Panc1 (cell line): ENCODE results near the gene CYP27A1. TPM values are rescaled to one million over a fixed set of nuclear protein-coding genes. Genes with fewer than 3 reads are reported as not detected.

Experiments
- ATAC-seq: fragments of 200-7000 bp; cut with Tn5 transposase; 2 replicates; pipeline ENCODE4 v1.9.1; 2020; ENCODE audit warnings: mild to moderate bottlenecking, moderate library complexity
- BruUV-seq: library from RNA; stranded (reverse); fragments of 400-500 nt; replicated peaks from 2 replicates; lab custom pipeline; 2021; lab: Mats Ljungman, UMichigan
- CTCF ChIA-PET: fragments of 300-600 bp; sonication (Branson Sonifier 250); formaldehyde crosslinking; loops from one replicate; lab custom pipeline; 2022; ENCODE audit warnings: antibody characterized with exemption; lab: Charles Lee
- POLR2A ChIA-PET: fragments of 300-600 bp; sonication (Branson Sonifier 250); formaldehyde crosslinking; loops from one replicate; lab custom pipeline; 2022; ENCODE audit warnings: antibody characterized with exemption; lab: Charles Lee
- DNase-seq: peaks from one replicate; pipeline ENCODE4 v3.0.0-alpha.2; 2010; ENCODE audit warnings: low read depth, low spot score
- H3K27ac ChIP-seq: 2 replicates; pipeline ENCODE4 v1.5.1; 2011; ENCODE audit warnings: mild to moderate bottlenecking, low read length, inconsistent platforms
- H3K27me3 ChIP-seq: fragments of 200-500 bp; sonication (Bioruptor generic); 2 replicates; pipeline ENCODE4 v1.6.0; 2014; ENCODE audit warnings: low read length, inconsistent platforms; ENCODE audit not compliant: control insufficient read depth, insufficient read depth
- H3K36me3 ChIP-seq: fragments of 200-500 bp; sonication (Bioruptor generic); 2 replicates; pipeline ENCODE4 v1.5.1; 2014; ENCODE audit warnings: inconsistent platforms, mild to moderate bottlenecking, low read length, moderate library complexity; ENCODE audit not compliant: control insufficient read depth, insufficient read depth
- H3K4me1 ChIP-seq: 2 replicates; pipeline ENCODE4 v1.5.1; 2011; ENCODE audit warnings: inconsistent platforms, mild to moderate bottlenecking, low read length, moderate library complexity; ENCODE audit not compliant: control insufficient read depth, insufficient read depth
- H3K4me3 ChIP-seq, 2 experiments: 2 replicates each; pipeline ENCODE4 v1.5.1; 2011 to 2012; ENCODE audit warnings: low read depth in 2 of 2, low read length in 2 of 2, mild to moderate bottlenecking in 2 of 2, inconsistent platforms in 1 of 2, moderate library complexity in 1 of 2
- H3K9me3 ChIP-seq: fragments of 200-500 bp; sonication (Bioruptor generic); 2 replicates; pipeline ENCODE4 v1.5.1; 2014; ENCODE audit warnings: low read depth, mild to moderate bottlenecking, inconsistent platforms, low read length, moderate library complexity; ENCODE audit not compliant: control insufficient read depth, insufficient read depth
- POLR2AphosphoS5 ChIP-seq: IDR thresholded peaks from 2 replicates; pipeline ENCODE4 v1.6.1; 2012; ENCODE audit warnings: mild to moderate bottlenecking, low read depth, low read length, moderate library complexity
- SIN3A ChIP-seq: IDR thresholded peaks from 2 replicates; pipeline ENCODE4 v1.6.1; 2012; ENCODE audit warnings: low read depth, mild to moderate bottlenecking, low read length, moderate library complexity, borderline replicate concordance; ENCODE audit not compliant: insufficient read depth
- TCF7L2 ChIP-seq: IDR thresholded peaks from 2 replicates; pipeline ENCODE4 v1.6.1; 2011; ENCODE audit warnings: mild to moderate bottlenecking, low read depth, low read length, inconsistent platforms
- in situ Hi-C: cut with HindIII; loops from 2 replicates; pipeline ENCODE4 v1.10.0; 2016; ENCODE audit warnings: low sequenced_read_pairs, low pct_unique_long_range_greater_than_20kb
- intact Hi-C: fragments of 100-400 bp; cut with micrococcal nuclease; formaldehyde crosslinking; loops from one replicate; pipeline ENCODE4 v1.10.0; 2022; ENCODE audit not compliant: unreplicated experiment
- total RNA-seq: library from RNA; stranded (reverse); gene quantifications from one replicate; pipeline ENCODE4 v1.2.1, GENCODE V29; 2021; ENCODE audit not compliant: unreplicated experiment
- TF ChIP-seq, protein P1 (sequence below), 2 experiments: IDR thresholded peaks; 2 replicates each; pipeline ENCODE4 v1.6.1; 2011 to 2012; ENCODE audit warnings: low read depth in 2 of 2, control low read depth in 1 of 2, low read length in 1 of 2, mild to moderate bottlenecking in 1 of 2, moderate library complexity in 1 of 2; ENCODE audit not compliant: insufficient read depth in 1 of 2
- TF ChIP-seq, protein P2 (sequence below): fragments of 450-650 bp; IDR thresholded peaks from 2 replicates; pipeline ENCODE4 v1.5.1; 2017; ENCODE audit warnings: mild to moderate bottlenecking

The CYP27A1 gene
- total RNA-seq, 1 experiment from 2014 or later, result 7.7 TPM

DNA sequence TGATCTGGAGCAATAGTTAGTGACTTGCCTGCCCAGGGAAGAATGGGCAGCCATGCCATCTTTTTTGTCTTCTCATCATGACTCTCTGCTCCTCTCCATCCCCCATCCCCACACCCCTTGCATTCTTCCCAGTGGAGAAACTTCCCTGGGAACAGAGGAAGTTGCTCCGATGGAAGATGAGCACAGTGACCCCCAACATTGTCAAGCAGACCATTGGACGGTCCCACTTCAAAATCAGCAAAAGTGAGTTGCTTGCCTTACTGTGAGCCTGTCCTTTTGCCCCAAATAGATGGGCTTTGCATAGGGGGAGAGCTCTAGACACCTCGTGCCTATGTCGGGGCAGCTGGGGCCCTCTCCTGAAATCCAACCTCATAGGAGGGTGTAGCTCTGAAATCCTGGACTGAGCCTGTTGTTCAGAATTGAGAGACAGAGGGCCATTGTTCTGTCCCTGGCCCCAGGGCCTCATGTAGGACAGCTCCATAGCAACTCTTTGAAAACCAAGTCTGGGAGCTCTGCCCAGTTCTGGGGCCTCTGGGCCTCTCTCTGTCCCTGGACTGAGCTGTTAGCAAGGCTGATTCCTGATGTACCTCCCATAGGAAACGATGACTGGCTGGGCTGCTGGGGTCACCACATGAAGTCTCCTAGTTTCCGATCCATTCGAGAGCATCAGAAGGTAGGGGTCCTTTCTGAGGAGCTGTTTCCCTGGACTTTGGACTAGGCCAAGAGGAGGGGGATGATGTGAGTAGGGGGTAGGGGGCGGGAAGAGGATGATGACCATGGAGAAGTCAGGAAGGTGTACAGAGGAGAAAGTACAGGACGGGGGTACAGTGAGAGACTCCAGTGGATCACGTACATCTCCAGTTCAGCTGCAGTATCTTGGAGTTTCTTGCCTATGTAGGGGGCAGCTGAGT lies 36.1 kb upstream of the CYP27A1 start:
- H3K4me3 ChIP-seq, result no peak overlapping the region
- ChIA-PET POLR2A (interaction anchor here (0.6 kb wide), 1 partner anchor 38 kb away, joined by 8 read pairs; no protein-coding TSS in a partner anchor), CTCF (no interaction called here)
- peak overlapping the region; percentile 10; the same call in 1 of the 2 replicates for H3K27ac ChIP-seq
- H3K36me3 ChIP-seq, result peaks cover 5% of the 10 kb centered on the region
- TF ChIP-seq, protein P1, sequence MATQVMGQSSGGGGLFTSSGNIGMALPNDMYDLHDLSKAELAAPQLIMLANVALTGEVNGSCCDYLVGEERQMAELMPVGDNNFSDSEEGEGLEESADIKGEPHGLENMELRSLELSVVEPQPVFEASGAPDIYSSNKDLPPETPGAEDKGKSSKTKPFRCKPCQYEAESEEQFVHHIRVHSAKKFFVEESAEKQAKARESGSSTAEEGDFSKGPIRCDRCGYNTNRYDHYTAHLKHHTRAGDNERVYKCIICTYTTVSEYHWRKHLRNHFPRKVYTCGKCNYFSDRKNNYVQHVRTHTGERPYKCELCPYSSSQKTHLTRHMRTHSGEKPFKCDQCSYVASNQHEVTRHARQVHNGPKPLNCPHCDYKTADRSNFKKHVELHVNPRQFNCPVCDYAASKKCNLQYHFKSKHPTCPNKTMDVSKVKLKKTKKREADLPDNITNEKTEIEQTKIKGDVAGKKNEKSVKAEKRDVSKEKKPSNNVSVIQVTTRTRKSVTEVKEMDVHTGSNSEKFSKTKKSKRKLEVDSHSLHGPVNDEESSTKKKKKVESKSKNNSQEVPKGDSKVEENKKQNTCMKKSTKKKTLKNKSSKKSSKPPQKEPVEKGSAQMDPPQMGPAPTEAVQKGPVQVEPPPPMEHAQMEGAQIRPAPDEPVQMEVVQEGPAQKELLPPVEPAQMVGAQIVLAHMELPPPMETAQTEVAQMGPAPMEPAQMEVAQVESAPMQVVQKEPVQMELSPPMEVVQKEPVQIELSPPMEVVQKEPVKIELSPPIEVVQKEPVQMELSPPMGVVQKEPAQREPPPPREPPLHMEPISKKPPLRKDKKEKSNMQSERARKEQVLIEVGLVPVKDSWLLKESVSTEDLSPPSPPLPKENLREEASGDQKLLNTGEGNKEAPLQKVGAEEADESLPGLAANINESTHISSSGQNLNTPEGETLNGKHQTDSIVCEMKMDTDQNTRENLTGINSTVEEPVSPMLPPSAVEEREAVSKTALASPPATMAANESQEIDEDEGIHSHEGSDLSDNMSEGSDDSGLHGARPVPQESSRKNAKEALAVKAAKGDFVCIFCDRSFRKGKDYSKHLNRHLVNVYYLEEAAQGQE (IDR thresholded peaks at IDR 0.05; ENCODE audit: insufficient read depth in 1 of 2, low read depth in 2 of 2, low read length in 1 of 2), result no peak
- no peak for TF ChIP-seq POLR2AphosphoS5
- TF ChIP-seq SIN3A, result no peak
- TF ChIP-seq, protein P2, sequence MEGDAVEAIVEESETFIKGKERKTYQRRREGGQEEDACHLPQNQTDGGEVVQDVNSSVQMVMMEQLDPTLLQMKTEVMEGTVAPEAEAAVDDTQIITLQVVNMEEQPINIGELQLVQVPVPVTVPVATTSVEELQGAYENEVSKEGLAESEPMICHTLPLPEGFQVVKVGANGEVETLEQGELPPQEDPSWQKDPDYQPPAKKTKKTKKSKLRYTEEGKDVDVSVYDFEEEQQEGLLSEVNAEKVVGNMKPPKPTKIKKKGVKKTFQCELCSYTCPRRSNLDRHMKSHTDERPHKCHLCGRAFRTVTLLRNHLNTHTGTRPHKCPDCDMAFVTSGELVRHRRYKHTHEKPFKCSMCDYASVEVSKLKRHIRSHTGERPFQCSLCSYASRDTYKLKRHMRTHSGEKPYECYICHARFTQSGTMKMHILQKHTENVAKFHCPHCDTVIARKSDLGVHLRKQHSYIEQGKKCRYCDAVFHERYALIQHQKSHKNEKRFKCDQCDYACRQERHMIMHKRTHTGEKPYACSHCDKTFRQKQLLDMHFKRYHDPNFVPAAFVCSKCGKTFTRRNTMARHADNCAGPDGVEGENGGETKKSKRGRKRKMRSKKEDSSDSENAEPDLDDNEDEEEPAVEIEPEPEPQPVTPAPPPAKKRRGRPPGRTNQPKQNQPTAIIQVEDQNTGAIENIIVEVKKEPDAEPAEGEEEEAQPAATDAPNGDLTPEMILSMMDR, result no peak
- no peak for TF ChIP-seq TCF7L2
- ATAC-seq (peak; percentile 84), DNase-seq (no peak)
- in situ Hi-C loops, result no loop called here
- BruUV-seq, result no TSS peak
- H3K4me1 ChIP-seq, result no peaks in the 10 kb centered on the region
- intact Hi-C loops, result no loop called here
- H3K27me3 ChIP-seq, result no peaks in the 10 kb centered on the region
- no peaks in the 10 kb centered on the region for H3K9me3 ChIP-seq

DNA sequence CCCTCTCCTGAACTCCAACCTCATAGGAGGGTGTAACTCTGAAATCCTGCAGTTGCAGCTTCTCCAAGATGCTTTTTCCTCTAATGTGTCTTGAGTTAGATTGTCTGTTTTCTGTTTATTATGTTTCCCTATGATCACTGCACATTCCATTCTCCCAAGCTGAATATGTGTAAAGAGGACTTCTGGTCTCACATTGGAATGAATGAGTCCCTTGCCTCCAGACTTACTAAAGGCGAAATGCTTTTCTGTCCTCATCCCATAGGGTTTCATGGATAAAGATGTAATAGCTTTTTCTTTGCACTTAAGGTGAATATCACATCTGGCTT lies 35.5 kb upstream of the CYP27A1 start:
- no peaks in the 10 kb centered on the region for H3K9me3 ChIP-seq
- ChIA-PET POLR2A (no interaction called here), CTCF (no interaction called here)
- intact Hi-C loops, result no loop called here
- TF ChIP-seq TCF7L2, result no peak
- TF ChIP-seq, protein P1 (IDR thresholded peaks at IDR 0.05; ENCODE audit: insufficient read depth in 1 of 2, low read depth in 2 of 2, low read length in 1 of 2), result no peak
- TF ChIP-seq POLR2AphosphoS5, result no peak
- no peak for TF ChIP-seq SIN3A
- TF ChIP-seq, protein P2, result no peak
- DNase-seq (no peak), ATAC-seq (no peak)
- H3K4me1 ChIP-seq, result no peaks in the 10 kb centered on the region
- in situ Hi-C loops, result no loop called here
- H3K4me3 ChIP-seq, result no peak overlapping the region
- no TSS peak for BruUV-seq
- H3K27ac ChIP-seq, result 0 out of 2 replicates have a peak overlapping the region, but pooled peaks have one; percentile 10
- H3K36me3 ChIP-seq, result peaks cover 6% of the 10 kb centered on the region
- no peaks in the 10 kb centered on the region for H3K27me3 ChIP-seq
